ENCODE results near the gene RAB14. TPM values are rescaled to one million over a fixed set of nuclear protein-coding genes. Genes with fewer than 3 reads are reported as not detected.
A peak's percentile ranks its signal among the peaks of the same experiment; 100 is the strongest.

Gene RAB14
- total and polyA plus RNA-seq, 4 donors: 26.3 to 108 (median 55.9) TPM

GRCh38 chr9:121184463-121184862, 17.2 kb downstream of the RAB14 start:
- ATAC-seq (ENCODE audit: insufficient read depth, low FRiP score) (no peak), DNase-seq (no peak)
- no peak for TF ChIP-seq CTCF (IDR thresholded peaks at IDR 0.05; ENCODE audit: control extremely low read depth, extremely low read depth)
- Histone ChIP-seq H3K27ac (ENCODE audit: low read depth in 1 of 2, low read length in 1 of 2) (no peak overlapping the region), H3K4me1 (ENCODE audit: control insufficient read depth in 5 of 5, insufficient read depth in 5 of 5, low read length in 5 of 5) (peaks cover 0 to 23% (median 5%) of the 10 kb centered on the region in 5 donors), H3K9ac (ENCODE audit: insufficient read depth in 1 of 2, low read length in 2 of 2) (no peak overlapping the region), H3K9me3 (ENCODE audit: control insufficient read depth in 4 of 4, insufficient read depth in 3 of 4, low read length in 3 of 4) (no peaks in the 10 kb centered on the region), H3K4me3 (no peak overlapping the region), H3K27me3 (ENCODE audit: control insufficient read depth in 3 of 3, insufficient read depth in 3 of 3, low read length in 2 of 3) (no peaks in the 10 kb centered on the region), H3K36me3 (ENCODE audit: control insufficient read depth in 4 of 4, insufficient read depth in 4 of 4, low read length in 4 of 4) (peaks cover 4 to 38% (median 14%) of the 10 kb centered on the region in 4 donors)

- no peak overlapping the region for H3K9ac ChIP-seq (ENCODE audit: insufficient read depth in 1 of 2, low read length in 2 of 2)
- H3K4me1 ChIP-seq (ENCODE audit: control insufficient read depth in 5 of 5, insufficient read depth in 5 of 5, low read length in 5 of 5): peaks cover 0 to 23% (median 5%) of the 10 kb centered on the region in 5 donors
- H3K27me3 ChIP-seq (ENCODE audit: control insufficient read depth in 3 of 3, insufficient read depth in 3 of 3, low read length in 2 of 3): no peaks in the 10 kb centered on the region
- TF ChIP-seq CTCF (IDR thresholded peaks at IDR 0.05; ENCODE audit: control extremely low read depth, extremely low read depth): no peak
- DNase-seq: no peak
- no peak for ATAC-seq (ENCODE audit: insufficient read depth, low FRiP score)
- 82 to 83% methylated on average over 3 of the region's 3 CpGs for WGBS, 2 donors
- H3K9me3 ChIP-seq (ENCODE audit: control insufficient read depth in 4 of 4, insufficient read depth in 3 of 4, low read length in 3 of 4): no peaks in the 10 kb centered on the region
- peaks cover 4 to 37% (median 15%) of the 10 kb centered on the region in 4 donors for H3K36me3 ChIP-seq (ENCODE audit: control insufficient read depth in 4 of 4, insufficient read depth in 4 of 4, low read length in 4 of 4)
- no peak overlapping the region for H3K27ac ChIP-seq (ENCODE audit: low read depth in 1 of 2, low read length in 1 of 2)
- H3K4me3 ChIP-seq: no peak overlapping the region
These were observed 17.8 kb downstream of the RAB14 start for GRCh38 chr9:121183666-121184423.

- Histone ChIP-seq H3K9ac (ENCODE audit: insufficient read depth in 1 of 2, low read length in 2 of 2) (no peak overlapping the region), H3K4me1 (ENCODE audit: control insufficient read depth in 5 of 5, insufficient read depth in 5 of 5, low read length in 5 of 5) (peaks cover 0 to 23% (median 5%) of the 10 kb centered on the region in 5 donors), H3K27ac (ENCODE audit: low read depth in 1 of 2, low read length in 1 of 2) (peak overlapping the region in 1 of 2 donors; percentile 33), H3K4me3 (no peak overlapping the region), H3K36me3 (ENCODE audit: control insufficient read depth in 4 of 4, insufficient read depth in 4 of 4, low read length in 4 of 4) (peaks cover 4 to 36% (median 17%) of the 10 kb centered on the region in 4 donors), H3K27me3 (ENCODE audit: control insufficient read depth in 3 of 3, insufficient read depth in 3 of 3, low read length in 2 of 3) (no peaks in the 10 kb centered on the region), H3K9me3 (ENCODE audit: control insufficient read depth in 4 of 4, insufficient read depth in 3 of 4, low read length in 3 of 4) (no peaks in the 10 kb centered on the region)
- no peak for TF ChIP-seq CTCF (IDR thresholded peaks at IDR 0.05; ENCODE audit: control extremely low read depth, extremely low read depth)
- no peak for DNase-seq
- ATAC-seq (ENCODE audit: insufficient read depth, low FRiP score): no peak
These were observed 18.7 kb downstream of the RAB14 start for GRCh38 chr9:121182989-121183388.
